HG02678 (cell line): Measurements from ENCODE around the gene FRMD4B.

Experiments
- ATAC-seq: cut with Tn5 transposase; IDR thresholded peaks from one replicate; pipeline ENCODE4 v1.9.1; 2021; ENCODE audit warnings: mild to moderate bottlenecking, moderate library complexity; ENCODE audit not compliant: unreplicated experiment

Gene FRMD4B

DNA sequence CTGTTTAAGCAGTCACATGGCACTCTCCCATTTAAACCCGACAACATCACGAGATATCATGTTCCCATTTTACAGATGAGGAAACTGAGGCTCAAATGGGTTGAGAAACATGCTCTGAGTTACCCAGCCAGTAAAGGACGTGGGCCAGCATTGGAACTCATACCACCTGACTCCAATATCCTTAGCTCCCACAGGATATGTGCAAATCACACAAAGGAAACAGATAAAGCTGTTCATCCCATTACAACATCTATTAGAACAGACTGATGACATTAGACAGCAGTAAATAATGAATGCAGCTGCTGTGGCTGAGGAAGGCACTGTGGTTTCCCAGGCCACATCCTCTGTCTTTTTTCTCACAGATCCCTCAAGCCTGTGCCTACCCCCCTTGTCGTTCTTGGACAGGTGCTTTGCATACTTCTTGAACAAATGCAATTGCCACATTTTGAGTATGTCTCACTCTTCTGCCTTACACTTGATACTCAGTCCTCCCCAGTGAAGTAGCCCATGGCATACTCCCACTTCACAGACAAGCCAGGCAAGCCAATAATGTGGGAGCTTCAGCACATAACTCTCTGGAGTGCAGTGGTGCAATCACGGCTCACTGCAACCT, 17.7 kb downstream of the FRMD4B start:
- peak; percentile 99 for ATAC-seq

DNA sequence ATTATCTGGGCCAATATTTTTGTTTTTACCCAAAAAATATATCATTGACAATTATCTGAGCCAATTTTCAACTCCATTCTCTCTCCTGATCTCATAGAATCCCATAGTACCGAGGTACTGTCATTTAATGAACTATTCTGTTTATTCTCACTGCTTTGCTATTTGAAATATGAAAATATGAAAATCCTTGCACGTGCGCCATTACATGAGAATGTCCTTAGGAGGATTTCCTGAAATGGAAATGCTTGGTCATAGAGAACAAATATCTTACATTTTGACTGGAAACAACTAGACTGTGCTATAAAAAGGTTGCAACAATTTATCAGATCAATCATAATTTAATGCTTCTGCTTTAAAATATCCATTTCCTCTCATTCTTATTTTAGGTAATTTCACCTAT, 18.3 kb downstream of the FRMD4B start:
- no peak for ATAC-seq

DNA sequence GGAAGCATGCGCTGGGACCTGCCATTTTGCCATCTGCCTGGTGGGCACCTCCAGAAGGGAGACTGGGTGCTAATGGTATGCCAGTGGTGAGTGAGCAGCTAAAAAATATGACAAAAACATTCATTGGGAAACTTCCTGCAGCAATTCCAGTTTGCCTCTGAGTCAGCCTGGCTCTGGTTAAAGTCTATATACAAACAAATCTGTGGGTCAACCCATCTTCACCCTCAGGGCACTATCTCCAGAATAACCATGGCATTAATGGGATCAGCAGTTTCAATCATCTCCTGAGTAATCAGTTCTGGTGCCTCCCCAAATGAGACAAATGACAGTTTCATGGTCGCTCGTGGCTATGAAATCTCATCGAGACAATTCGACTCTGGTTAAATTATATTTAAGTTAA, 21.5 kb downstream of the FRMD4B start:
- no peak for ATAC-seq

DNA sequence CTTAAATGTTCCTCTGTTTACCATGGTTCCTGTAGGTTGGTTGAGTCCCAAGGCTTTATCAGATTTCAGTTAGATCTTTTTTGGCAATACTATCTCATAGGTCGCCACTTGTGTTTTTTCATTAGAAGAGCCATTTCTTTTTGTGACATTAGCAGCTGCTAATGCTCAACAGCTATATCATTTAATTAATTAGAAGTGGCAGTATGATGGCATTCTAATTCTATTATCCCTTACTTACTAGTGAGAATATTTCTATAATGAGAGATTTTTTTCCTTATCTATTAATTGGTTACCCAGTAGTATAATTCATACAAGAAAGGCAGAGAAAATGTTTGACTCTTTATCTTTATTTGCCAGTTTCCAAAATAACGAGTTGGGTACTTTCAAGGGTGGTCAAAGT, 25.2 kb downstream of the FRMD4B start:
- ATAC-seq: no peak

DNA sequence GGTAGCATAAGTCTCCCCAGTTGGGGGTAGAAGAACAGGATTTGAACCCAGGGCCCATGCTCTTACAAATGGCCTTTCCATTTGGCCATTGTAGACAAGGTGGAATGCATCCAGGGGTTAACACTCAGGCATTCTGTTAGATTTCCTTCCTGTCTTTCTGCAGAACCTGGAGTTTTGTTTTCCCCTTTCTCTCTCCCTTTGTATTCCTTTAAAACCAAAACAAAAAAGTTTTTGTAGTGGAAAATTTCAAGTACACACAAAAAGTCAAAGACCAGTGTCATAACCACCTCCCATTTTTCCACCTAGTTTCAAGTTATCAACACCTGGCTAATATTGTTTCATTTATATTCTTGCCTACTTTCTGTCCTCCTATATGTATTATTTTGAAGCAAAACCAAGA, 26.0 kb downstream of the FRMD4B start:
- ATAC-seq: no peak

DNA sequence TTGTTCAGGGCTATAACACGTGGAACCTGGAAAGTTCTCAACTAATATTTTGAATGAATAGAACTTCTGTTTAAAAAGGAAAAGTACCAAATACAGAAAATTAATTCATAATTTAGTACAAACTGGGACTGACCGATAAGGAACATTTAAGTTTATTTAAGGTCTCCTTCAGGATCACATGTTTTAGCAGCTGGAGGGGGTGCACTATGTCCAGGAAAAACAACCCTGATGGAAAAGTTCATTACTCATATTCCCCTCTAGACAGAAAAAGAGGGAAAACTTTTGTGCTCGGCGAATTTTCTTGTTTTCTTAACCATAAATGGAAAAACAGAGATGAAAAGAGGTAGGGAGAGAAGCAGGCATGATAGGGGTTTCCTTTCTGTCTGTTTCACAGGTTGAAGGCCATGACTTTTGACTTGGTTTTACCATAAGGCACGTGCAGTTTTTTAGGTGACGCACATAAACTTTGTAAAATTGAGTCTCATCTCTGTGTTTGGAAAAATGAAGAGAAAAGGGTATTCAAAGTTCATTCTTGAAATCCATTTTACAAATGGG, 26.5 kb downstream of the FRMD4B start:
- ATAC-seq: no peak

DNA sequence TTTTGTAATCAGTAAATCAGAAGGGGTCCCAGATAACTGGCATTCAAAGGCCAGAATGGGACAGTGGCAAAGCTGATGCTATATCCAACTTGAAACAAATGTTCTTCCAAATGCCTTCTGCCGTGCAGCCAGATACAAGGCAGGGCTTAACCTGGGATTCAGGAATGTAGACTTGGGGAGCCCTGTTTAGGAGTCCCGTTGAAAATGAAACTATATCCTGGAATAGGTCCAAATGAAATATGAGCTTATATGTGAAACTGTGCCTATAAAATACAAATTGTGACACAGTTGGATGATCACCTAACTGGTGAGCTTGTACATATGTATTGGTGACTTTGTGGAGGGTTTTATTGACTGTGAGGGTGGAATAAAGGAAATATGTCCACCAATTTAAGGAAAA, 28.7 kb downstream of the FRMD4B start:
- ATAC-seq: no peak

DNA sequence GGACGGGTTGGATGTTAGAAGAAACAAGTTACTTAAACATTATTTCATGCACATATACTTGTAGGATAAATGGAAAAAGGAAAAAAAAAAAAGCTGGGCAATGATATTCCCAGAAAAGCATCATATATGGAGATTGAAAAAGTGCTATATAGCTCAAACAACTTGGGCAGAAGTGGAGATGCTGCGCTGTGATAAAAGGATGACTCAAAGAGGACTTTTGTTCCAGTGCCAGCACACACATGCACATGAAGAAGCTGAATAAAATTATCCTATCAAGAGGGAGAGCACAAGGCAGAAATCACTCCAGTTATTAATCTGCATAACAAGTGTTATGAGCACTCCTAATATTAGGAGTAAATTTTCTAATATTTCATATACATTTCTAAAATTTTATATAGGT, 30.9 kb downstream of the FRMD4B start:
- ATAC-seq: no peak

DNA sequence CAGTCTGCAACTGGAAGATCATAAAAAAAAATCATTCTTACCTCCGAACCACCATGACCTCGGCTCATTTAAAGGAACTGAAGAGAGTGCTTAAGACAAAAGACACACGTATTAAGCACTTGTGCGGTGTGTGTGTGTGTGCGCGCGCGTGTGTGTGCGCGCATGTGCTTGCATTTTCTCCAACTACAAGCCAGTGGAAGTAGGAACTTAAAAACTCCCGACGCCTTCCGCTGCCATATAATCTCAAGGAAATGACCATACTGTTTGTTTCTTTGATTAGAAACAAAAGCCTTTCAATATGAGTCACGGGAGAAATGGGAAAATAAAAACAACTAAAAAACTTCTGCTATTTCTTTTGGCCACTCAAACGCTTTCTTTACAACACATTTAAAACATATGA, 32.4 kb downstream of the FRMD4B start:
- ATAC-seq: no peak

DNA sequence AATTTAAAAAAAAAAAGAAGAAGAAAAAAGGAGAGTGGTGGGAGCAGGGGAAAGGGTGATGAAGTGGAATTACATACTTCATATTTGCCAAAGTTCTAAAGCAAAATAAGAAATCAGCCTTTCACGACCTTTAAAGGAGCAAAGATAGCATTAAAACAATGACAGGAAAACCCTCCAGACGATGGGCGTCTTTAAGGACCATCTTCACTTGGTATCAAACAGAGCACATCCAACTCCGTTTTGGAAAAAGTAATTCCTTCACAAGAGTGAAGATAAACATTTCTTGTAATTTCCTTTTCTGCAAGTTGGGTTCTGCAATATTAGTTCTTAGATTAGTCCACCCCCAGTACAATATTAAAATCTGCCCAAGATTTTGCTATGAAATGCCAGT, 32.8 kb downstream of the FRMD4B start:
- ATAC-seq: no peak

DNA sequence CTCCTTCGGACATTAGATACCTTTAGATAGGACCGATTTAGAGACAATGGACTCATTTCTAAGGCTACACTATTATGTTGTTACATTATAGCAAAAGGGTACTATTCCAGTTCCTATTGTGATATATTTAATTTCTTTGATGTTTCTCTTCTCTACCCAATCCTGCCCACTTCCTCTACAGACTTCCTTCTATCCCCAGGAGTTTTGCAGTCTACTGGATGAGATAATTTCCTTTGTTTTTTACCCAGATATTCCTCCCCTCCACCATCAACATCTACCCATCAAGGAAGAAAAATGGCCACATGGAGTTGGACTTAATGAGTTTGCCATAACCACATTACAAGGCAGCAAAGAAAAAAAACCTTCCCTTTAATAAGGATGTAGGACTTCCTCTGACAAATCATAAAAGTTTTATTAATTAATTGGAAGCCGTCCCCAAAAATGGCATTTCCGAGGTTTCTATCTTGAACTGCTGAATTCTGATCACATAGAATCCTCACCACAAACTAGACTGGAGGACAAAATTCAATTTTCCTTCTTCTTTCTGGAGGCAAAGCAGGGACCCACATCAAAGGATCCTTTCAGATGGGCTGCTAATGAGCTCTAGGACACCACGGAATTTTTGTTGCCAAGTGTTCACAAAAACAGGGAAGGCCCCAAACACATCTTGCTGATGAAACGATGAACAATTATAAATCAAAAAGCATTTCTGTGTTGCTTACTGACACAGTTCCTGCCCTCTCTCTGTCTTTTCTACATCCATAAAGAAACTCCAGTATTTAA, 33.4 kb downstream of the FRMD4B start:
- ATAC-seq: no peak

DNA sequence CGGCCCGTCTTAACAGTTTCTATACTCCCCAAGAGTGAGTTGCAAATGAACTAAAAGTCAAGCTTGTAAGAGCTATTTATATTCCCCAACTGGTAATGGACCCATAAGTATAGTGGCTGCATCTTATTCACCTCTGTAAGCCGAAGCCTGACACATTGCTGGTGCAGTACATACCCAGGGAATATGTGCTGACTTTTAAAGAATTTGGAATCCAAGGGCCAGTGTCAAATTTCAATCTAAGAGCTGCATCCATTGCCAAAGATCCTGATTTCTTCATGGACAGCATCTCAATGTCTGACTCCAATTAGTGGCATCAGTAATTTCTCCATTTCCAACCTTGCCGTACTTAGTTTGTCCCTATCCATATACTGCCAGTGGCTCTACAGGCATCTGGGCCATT, 42.0 kb downstream of the FRMD4B start:
- no peak for ATAC-seq

DNA sequence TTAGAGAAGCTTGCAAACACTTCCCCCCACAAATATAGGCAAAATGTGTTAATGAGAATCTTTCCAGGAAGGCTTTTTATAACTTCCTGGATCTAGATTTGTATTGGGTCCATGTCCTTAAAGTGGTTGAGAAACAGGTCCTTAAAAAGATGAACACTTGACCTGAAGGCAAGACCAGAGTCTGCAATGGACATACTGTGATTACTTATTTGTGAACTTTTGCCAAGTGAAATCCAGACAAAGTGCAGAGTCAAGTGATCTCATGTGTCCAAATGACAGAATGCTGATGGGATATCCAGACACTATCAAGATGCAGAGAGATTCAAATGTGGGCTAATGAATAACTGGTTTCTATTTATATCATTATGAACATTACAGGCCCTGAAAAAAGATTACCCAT, 43.8 kb downstream of the FRMD4B start:
- ATAC-seq: no peak

DNA sequence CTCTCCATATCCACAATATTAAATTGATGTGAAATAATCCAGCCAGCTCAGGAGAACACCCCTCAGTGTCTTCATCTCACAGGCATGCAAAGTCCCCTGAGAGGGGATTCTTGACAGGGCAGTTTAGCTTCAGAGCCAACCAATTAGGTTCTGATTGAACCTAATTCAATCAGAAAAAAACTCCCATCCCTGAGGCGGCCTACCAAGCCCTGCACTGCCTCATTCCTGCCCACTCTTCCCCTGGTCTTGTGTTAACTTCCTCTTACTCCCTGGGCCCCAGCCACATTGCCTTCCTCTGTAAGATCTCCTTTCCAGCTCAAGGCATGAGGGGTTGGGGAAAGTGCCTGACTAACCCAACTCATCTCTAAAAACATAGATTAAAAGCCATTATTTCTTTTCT, 46.1 kb downstream of the FRMD4B start:
- no peak for ATAC-seq

DNA sequence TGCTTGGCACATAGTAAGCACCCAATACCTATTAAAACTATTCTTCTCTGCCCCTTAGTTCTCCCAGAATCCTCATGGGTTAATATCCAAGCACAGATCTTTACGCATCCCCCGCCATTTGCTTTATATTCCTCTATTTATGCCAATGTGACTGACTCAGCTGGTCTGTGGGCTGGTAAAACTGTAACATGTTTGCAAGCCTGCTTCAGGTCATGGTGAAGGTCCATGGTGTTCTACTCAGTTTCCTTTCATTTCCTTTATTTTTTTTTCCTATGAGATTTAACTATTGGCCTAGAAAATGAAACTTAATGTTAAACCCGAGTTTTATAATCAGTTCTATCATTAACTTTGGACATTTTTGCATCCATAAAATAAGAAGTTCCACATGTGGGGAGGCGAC, 47.0 kb downstream of the FRMD4B start:
- no peak for ATAC-seq

DNA sequence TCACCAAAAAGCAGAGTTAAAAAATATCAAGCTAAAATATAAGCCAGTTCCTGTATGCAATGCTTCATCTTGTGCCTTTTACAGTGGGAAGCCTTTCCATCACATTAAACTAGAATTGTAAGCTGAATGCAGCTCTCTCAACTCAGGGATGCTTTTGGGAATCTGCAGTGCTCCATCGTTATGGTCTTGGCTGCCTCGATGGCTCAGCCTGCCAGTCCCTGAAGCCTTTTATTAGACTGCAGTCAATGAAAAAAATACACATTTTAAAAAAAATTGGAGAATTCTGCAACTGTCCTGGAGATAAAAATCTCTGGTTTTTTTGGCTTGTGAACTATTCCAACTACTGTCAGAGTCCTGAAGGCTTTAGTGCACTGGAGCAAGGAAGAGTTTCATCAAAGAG, 53.0 kb downstream of the FRMD4B start:
- no peak for ATAC-seq

DNA sequence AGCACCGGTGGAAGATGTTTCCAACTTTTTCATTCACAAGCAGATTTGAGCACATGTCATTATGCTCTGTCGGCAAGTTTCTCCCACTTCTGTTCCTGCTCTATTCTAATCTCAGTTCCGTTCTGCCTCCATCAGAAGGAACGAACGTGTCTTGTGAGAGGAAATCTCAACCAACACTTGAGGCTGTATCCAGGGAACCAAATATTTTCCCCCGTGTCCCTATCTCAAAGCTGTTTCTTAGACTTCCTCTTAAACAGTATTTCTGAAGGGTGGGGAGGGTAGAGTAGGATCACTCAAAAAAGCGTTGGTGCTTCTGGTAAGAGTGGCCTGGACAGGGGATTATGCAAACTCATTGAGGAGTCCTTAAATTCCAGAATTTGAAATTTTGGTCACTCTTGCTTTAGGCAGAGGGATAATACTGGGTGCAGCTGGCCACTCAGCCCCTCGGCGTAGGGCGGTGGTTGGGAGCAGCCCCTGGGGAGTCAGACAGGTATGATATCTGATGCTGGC, 54.9 kb downstream of the FRMD4B start:
- ATAC-seq: no peak

DNA sequence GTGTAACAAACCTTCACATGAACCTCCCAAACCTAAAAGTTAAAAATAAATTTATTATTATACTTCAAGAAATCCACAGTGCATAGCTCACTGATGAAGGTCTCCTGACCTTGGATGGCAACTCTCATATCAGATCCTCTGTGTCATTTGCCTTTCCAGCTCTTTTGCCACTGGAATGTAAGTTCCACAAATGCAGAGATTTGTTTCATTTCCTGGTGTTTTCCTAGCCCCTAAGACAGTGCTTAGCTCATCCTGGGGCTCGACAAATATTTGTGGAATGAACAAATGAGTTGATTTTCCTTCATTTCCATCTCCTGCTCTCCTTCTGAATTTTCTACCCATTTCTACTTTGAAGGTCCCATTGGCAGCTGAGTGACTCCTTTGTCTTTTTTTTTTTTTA, 56.0 kb downstream of the FRMD4B start:
- no peak for ATAC-seq

DNA sequence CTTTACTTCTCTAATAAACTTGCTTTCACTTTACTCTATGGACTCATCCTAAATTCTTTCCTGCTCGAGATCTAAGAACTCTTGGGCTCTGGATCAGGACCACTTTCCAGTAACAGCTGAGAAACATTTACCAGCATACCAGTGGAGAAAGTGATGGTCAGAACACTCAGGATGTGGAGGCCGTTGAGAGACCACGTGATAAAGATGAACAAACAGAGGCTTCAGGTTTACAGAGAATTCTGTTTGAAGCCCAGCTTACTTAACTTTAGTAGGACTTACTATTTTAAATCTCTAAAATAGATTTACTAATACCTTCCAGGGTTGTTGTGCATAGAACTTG, 57.0 kb downstream of the FRMD4B start:
- no peak for ATAC-seq

DNA sequence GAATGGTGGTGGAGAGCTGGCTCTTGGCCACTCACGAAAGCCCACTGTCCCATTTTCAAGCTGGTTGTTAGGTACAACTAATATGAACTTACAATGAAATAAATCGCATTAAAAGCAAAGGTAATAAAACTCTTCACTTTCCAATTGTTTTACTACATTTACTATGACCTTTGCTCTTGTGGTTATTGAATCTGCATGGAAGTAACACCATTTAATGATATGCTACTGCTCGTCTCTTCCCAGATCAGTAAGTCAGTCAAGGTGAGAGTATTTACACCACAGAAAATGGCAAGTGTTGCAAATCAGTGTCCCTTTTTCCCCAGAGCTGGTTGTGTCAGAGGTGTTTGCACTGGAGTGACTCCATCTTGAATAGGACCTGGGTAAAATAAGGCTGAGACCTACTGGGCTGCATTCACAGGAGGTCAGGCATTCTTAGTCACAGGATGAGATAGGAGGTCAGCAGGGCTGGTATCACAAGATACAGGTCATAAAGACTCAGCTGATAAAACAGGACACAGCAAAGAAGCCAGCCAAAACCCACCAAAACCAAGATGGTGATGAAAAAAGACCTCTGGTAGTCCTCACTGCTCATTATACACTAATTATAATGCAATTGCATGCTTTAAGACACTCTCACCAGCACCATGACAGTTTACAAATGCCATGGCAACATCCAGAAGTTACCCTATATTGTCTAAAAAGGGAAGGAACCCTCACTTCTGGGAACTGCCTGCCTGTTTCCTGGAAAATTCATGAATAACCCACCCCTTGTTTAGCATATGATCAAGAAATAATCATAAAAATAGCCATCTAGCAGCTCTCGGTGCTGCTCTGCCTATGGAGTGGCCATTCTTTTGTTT, 57.6 kb downstream of the FRMD4B start:
- no peak for ATAC-seq

DNA sequence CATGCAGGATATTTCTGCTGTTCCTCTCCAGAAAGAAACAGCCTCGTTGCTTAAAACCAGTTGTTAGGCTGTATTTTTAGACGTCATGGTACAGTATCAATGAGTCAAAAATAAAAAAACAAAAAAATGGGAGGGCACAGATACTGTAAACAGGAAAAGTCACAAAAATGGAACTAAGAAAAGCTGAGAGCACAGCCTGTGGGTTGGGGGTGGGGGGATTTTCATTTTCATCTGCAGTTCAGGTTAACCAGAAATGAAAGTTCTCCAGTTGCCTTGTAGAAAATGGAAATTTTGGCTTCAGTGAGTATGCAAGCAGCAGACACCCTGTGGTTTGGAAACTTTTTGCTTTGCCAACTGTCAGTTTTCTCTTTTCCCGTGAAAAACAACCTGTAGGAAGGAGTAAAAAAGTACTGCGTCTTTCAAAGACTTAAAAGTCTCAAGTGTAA, 59.0 kb downstream of the FRMD4B start:
- ATAC-seq: peak; percentile 87
